Lung (tissue), 12 donors: ENCODE measurements around the gene AMIGO2. TPM values are rescaled to one million over a fixed set of nuclear protein-coding genes. Genes with fewer than 3 reads are reported as not detected.

ENCODE experiments used
- ATAC-seq: fragments of 200-7000 bp; cut with Tn5 transposase; one replicate; pipeline ENCODE4 v1.9.1; 2020; ENCODE audit warnings: moderate number of reproducible peaks; ENCODE audit not compliant: insufficient read depth, low FRiP score
- DNase-seq, 3 donors: peaks; one replicate each; pipeline ENCODE4 v3.0.0-alpha.2; 2013 to 2017
- H3K27ac ChIP-seq, 2 donors: one replicate each; pipeline ENCODE4 v1.5.1; 2013; ENCODE audit warnings: mild to moderate bottlenecking in 2 of 2, moderate library complexity in 2 of 2, control low read depth in 1 of 2, inconsistent platforms in 1 of 2, low read depth in 1 of 2, low read length in 1 of 2
- H3K27me3 ChIP-seq, 3 donors: one replicate each; pipeline ENCODE4 v1.5.1; 2013; ENCODE audit warnings: low read length in 2 of 3; ENCODE audit not compliant: control insufficient read depth in 3 of 3, insufficient read depth in 3 of 3
- H3K36me3 ChIP-seq, 4 donors: one replicate each; pipeline ENCODE4 v1.5.1; 2013; ENCODE audit warnings: low read length in 4 of 4, mild to moderate bottlenecking in 1 of 4, moderate library complexity in 1 of 4; ENCODE audit not compliant: control insufficient read depth in 4 of 4, insufficient read depth in 4 of 4
- H3K4me1 ChIP-seq, 5 donors: one replicate each; pipeline ENCODE4 v1.5.1; 2013; ENCODE audit warnings: low read length in 5 of 5, mild to moderate bottlenecking in 2 of 5, moderate library complexity in 1 of 5; ENCODE audit not compliant: control insufficient read depth in 5 of 5, insufficient read depth in 5 of 5
- H3K4me3 ChIP-seq: one replicate; pipeline ENCODE4 v1.5.1; 2013; ENCODE audit warnings: mild to moderate bottlenecking, control low read depth, moderate library complexity
- H3K9ac ChIP-seq, 2 donors: one replicate each; pipeline ENCODE4 v1.5.1; 2013; ENCODE audit warnings: low read length in 2 of 2, control low read depth in 1 of 2; ENCODE audit not compliant: insufficient read depth in 1 of 2
- H3K9me3 ChIP-seq, 4 donors: one replicate each; pipeline ENCODE4 v1.5.1; 2013; ENCODE audit warnings: low read length in 3 of 4, mild to moderate bottlenecking in 1 of 4, moderate library complexity in 1 of 4; ENCODE audit not compliant: control insufficient read depth in 4 of 4, insufficient read depth in 3 of 4
- WGBS, 2 donors: extraction: QIAGEN DNeasy Blood & Tissue Kit; methylation state at CpG; one replicate each; pipeline ENCODE4 v1.1.7; 2013; 5-methylcytosine and 5-hydroxymethylcytosine counted together
- polyA plus RNA-seq, 2 donors: library from polyadenylated mRNA; stranded (reverse); fragments of 200-250 nt; gene quantifications; one replicate each; pipeline ENCODE4 v1.2.1, GENCODE V29; 2013
- total RNA-seq, 2 donors: library from RNA; depleted of rRNA in 1 of 2; stranded (reverse); fragments of >200 nt in 1 of 2; gene quantifications; one replicate each; pipeline ENCODE4 v1.2.1, GENCODE V29; 2014 to 2021
- TF ChIP-seq, protein P1 (sequence below): IDR thresholded peaks from 2 replicates; pipeline ENCODE4 v1.5.1; 2012; ENCODE audit warnings: mild to moderate bottlenecking; ENCODE audit errors: control extremely low read depth, extremely low read depth
- donor health status: control.
- donor health status: control.
- donor health status: Bipolar disorder and iron deficiency.
- donor health status: healthy.
- donor health status: DM: yes; HTN: yes; CAD: no.

The AMIGO2 gene
- total and polyA plus RNA-seq, 4 donors: 5.7 to 17.7 (median 7.8) TPM

DNA sequence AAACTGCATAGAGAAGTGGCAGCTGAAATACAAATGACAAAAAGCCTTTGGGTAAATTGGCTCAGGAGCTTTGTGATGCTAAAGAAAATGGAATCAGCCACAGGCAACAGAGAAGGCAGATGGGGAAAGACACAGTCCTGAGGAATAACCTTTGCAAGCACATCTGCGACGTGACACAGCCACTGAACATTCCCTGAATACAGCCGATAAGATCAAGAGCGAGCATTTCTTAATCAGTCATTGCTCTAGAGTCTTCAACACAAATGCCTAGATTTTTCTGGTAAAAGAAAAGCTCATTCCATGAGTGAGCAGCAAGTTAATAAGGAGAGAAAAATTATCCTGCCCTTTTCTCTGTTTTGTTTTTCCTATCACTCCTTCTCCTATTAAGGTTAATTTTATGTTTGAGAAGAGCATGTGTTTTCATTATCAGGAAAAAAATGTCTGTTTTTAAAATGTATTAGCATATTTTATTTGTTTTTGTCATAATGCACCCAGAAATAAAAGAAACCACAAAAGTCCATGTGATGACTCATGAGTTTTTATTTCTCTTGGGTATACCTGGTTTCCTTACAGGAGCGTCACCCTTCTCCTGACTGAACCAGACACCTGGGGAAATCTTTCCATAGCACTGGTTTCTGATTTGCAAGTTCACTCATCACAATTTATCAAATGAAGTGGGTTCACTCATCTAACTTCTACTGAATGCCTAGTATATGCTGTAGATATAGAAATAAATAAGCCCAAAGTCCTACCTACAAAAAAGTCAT lies 45.8 kb downstream of the AMIGO2 start:
- no peaks in the 10 kb centered on the region for H3K36me3 ChIP-seq
- 83 to 89% methylated on average over 5 of the region's 5 CpGs for WGBS, 2 donors
- no peak overlapping the region for H3K9ac ChIP-seq
- no peak overlapping the region for H3K27ac ChIP-seq
- no peaks in the 10 kb centered on the region for H3K9me3 ChIP-seq
- peaks cover 0 to 5% (median 0%) of the 10 kb centered on the region in 5 donors for H3K4me1 ChIP-seq
- no peaks in the 10 kb centered on the region for H3K27me3 ChIP-seq
- ATAC-seq (no peak), DNase-seq (no peak)
- no peak overlapping the region for H3K4me3 ChIP-seq
- TF ChIP-seq, protein P1, sequence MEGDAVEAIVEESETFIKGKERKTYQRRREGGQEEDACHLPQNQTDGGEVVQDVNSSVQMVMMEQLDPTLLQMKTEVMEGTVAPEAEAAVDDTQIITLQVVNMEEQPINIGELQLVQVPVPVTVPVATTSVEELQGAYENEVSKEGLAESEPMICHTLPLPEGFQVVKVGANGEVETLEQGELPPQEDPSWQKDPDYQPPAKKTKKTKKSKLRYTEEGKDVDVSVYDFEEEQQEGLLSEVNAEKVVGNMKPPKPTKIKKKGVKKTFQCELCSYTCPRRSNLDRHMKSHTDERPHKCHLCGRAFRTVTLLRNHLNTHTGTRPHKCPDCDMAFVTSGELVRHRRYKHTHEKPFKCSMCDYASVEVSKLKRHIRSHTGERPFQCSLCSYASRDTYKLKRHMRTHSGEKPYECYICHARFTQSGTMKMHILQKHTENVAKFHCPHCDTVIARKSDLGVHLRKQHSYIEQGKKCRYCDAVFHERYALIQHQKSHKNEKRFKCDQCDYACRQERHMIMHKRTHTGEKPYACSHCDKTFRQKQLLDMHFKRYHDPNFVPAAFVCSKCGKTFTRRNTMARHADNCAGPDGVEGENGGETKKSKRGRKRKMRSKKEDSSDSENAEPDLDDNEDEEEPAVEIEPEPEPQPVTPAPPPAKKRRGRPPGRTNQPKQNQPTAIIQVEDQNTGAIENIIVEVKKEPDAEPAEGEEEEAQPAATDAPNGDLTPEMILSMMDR: no peak

GRCh38 chr12:47033081-47033480 lies 46.7 kb downstream of the AMIGO2 start:
- peak; percentile 82 for ATAC-seq
- Histone ChIP-seq H3K36me3 (no peaks in the 10 kb centered on the region), H3K27me3 (no peaks in the 10 kb centered on the region), H3K4me1 (peaks cover 0 to 3% (median 0%) of the 10 kb centered on the region in 5 donors), H3K9ac (no peak overlapping the region), H3K9me3 (no peaks in the 10 kb centered on the region), H3K4me3 (no peak overlapping the region), H3K27ac (no peak overlapping the region)
- 39 to 61% methylated on average over 5 of the region's 5 CpGs for WGBS, 2 donors
- peak in 1 of 3 donors; percentile 13 for DNase-seq
- TF ChIP-seq, protein P1: no peak

- Histone ChIP-seq H3K4me3 (no peak overlapping the region), H3K9ac (no peak overlapping the region), H3K4me1 (peaks cover 0 to 3% (median 0%) of the 10 kb centered on the region in 5 donors), H3K27me3 (no peaks in the 10 kb centered on the region), H3K9me3 (no peaks in the 10 kb centered on the region), H3K27ac (no peak overlapping the region), H3K36me3 (no peaks in the 10 kb centered on the region)
- DNase-seq (peak in 2 of 3 donors; percentile 73 to 79), ATAC-seq (peak; percentile 47)
- WGBS, 2 donors: 4 to 9% methylated on average over 1 of the region's 1 CpG
- TF ChIP-seq, protein P1: peak; percentile 37
Observed at GRCh38 chr12:47032644-47033043, 47.1 kb downstream of the AMIGO2 start.
